Measurements from ENCODE around the gene NDUFB7. TPM values are rescaled to one million over a fixed set of nuclear protein-coding genes. Genes with fewer than 3 reads are reported as not detected.

NDUFB7 gene
- total RNA-seq, 1 experiment from 2014 or later = 155 TPM

DNA sequence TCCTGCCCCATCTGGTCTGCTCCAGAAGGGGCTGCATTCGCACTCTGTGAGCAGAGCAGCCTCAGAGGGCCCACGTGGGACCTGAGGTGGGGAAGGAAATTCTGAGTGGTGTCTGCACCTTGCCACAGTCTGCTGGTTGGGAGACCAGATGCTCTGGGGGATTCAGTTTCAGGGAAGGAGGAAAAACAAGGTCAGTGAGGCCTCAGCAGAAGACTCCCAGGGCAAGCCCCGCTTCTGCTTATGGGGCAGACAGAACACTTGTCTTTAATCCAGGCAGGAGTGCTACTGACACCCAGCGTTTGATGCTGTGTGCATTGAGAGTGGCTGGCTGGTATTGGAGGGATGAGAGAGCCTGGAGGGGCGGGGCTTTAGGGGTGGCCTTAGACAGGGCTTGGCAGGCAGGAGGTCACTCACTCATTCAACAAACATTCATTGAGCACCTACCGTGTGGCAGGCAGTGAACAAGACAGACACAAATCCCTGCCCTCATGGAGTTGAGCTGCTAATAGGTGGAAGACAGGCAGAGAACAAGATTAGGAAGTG lies 6.1 kb upstream of the NDUFB7 start:
- H2BK12ac ChIP-seq (ENCODE audit: insufficient read length, low read depth, low read length) = no peak overlapping the region
- H3K14ac ChIP-seq (ENCODE audit: insufficient read depth, low read length) = no peak overlapping the region
- H2BK15ac ChIP-seq (ENCODE audit: low read depth, low read length) = no peak overlapping the region
- Mint-ChIP-seq H3K4me1 (peaks cover 2 to 3% of the 10 kb centered on the region in 2 experiments; a peak in 3 of 4 replicates), H3K9me3 (peaks cover 0 to 21% of the 10 kb centered on the region in 2 experiments; a peak in 2 of 5 replicates), H3K27ac (peak overlapping the region in 1 of 3 experiments; percentile 28; a peak in 1 of 7 replicates), H3K36me3 (ENCODE audit: insufficient read depth in 1 of 3, low read depth in 3 of 3) (no peaks in the 10 kb centered on the region), H3K4me3 (no peak overlapping the region), H3K27me3 (ENCODE audit: low read depth) (no peaks in the 10 kb centered on the region)
- no peaks in the 10 kb centered on the region for H3K27me3 ChIP-seq (ENCODE audit: insufficient read depth, low read length)
- TF ChIP-seq, protein P1, sequence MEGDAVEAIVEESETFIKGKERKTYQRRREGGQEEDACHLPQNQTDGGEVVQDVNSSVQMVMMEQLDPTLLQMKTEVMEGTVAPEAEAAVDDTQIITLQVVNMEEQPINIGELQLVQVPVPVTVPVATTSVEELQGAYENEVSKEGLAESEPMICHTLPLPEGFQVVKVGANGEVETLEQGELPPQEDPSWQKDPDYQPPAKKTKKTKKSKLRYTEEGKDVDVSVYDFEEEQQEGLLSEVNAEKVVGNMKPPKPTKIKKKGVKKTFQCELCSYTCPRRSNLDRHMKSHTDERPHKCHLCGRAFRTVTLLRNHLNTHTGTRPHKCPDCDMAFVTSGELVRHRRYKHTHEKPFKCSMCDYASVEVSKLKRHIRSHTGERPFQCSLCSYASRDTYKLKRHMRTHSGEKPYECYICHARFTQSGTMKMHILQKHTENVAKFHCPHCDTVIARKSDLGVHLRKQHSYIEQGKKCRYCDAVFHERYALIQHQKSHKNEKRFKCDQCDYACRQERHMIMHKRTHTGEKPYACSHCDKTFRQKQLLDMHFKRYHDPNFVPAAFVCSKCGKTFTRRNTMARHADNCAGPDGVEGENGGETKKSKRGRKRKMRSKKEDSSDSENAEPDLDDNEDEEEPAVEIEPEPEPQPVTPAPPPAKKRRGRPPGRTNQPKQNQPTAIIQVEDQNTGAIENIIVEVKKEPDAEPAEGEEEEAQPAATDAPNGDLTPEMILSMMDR (conservative IDR thresholded peaks at IDR 0.05) = no peak
- no peaks in the 10 kb centered on the region for H3K23me2 ChIP-seq (ENCODE audit: insufficient read length, low read depth, low read length, poor library complexity, severe bottlenecking)
- H2BK120ac ChIP-seq (ENCODE audit: low read depth, low read length, poor library complexity, severe bottlenecking) = no peak overlapping the region
- no peak overlapping the region for H4K8ac ChIP-seq (replicated peaks; ENCODE audit: insufficient read length, low read depth, low read length)
- H3K56ac ChIP-seq (ENCODE audit: insufficient read length, low read depth, low read length) = no peak overlapping the region
- H2BK5ac ChIP-seq (ENCODE audit: insufficient read length, low read length) = no peak overlapping the region
- no peak overlapping the region for H4K91ac ChIP-seq (ENCODE audit: insufficient read length, low read depth, low read length)
- WGBS (ENCODE audit: extremely low coverage, insufficient read length, low lambda C conversion rate) = no CpG with 5 or more reads among the region's 6 CpGs
- H2AFZ ChIP-seq (ENCODE audit: low read length) = no peak overlapping the region
- H3K4me2 ChIP-seq (ENCODE audit: insufficient read depth, insufficient read length, low read length) = no peak overlapping the region
- no peak overlapping the region for H3T11ph ChIP-seq (ENCODE audit: low read length)
- no peaks in the 10 kb centered on the region for H3K79me2 ChIP-seq (ENCODE audit: insufficient read depth, low read length)
- DNase-seq = peak; percentile 69
- no peaks in the 10 kb centered on the region for H4K20me1 ChIP-seq (ENCODE audit: control insufficient read depth, insufficient read depth, insufficient read length)
- H3K27ac ChIP-seq (ENCODE audit: insufficient read length, low read depth, low read length) = no peak overlapping the region
- H4K5ac ChIP-seq (ENCODE audit: insufficient read length, low read depth, low read length) = no peak overlapping the region
- no peak overlapping the region for H3K9ac ChIP-seq (ENCODE audit: extremely low read depth, insufficient read length, low read length)
- H3K18ac ChIP-seq (ENCODE audit: insufficient read length, low read depth, low read length) = no peak overlapping the region
- no peak overlapping the region for H2AK5ac ChIP-seq (ENCODE audit: insufficient read length, low read length)
- H3K4me1 ChIP-seq (ENCODE audit: insufficient read depth, low read length) = no peaks in the 10 kb centered on the region
- H3K79me1 ChIP-seq (ENCODE audit: insufficient read depth, low read depth, low read length, poor library complexity, severe bottlenecking) = no peaks in the 10 kb centered on the region
- no peak overlapping the region for H3K23ac ChIP-seq (ENCODE audit: insufficient read length, low read depth, low read length)
- no peak overlapping the region for H3K4ac ChIP-seq (ENCODE audit: low read depth, low read length)
- H3K9me3 ChIP-seq (ENCODE audit: control insufficient read depth, low read depth, low read length) = no peaks in the 10 kb centered on the region
- H2BK20ac ChIP-seq (ENCODE audit: low read depth, low read length, poor library complexity, severe bottlenecking) = no peak overlapping the region
